Gastroesophageal sphincter (tissue), 4 donors: ENCODE measurements around the gene CSMD2. TPM values are rescaled to one million over a fixed set of nuclear protein-coding genes. Genes with fewer than 3 reads are reported as not detected.
"Not testable (repeated sequence)": the region's sequence is repeated elsewhere in the genome, so short reads cannot be mapped to it uniquely, and the experiment has no call there.

ENCODE experiments used
- ATAC-seq: fragments of 150-250 bp; one replicate; pipeline ENCODE4 v1.9.1; 2016; ENCODE audit warnings: mild to moderate bottlenecking, moderate library complexity
- H3K27ac ChIP-seq, 4 donors: fragments of 200-600 bp; sonication (generic) in 3 of 4; 1 replicate in 3 of 4; 2 replicates in 1 of 4; pipeline ENCODE4 v1.5.1; 2016 to 2019
- H3K27me3 ChIP-seq: fragments of 200-600 bp; sonication (generic); one replicate; pipeline ENCODE4 v1.5.1; 2019
- H3K36me3 ChIP-seq, 2 donors: fragments of 200-600 bp; sonication (generic); one replicate each; pipeline ENCODE4 v1.5.1; 2019; ENCODE audit warnings: control low read depth in 1 of 2
- H3K4me1 ChIP-seq, 3 donors: fragments of 200-600 bp; sonication (generic); 1 replicate in 2 of 3; 2 replicates in 1 of 3; pipeline ENCODE4 v1.5.1; 2016 to 2019; ENCODE audit warnings: control low read depth in 2 of 3
- H3K4me3 ChIP-seq, 2 donors: fragments of 200-600 bp; sonication (generic); one replicate each; pipeline ENCODE4 v1.5.1; 2019; ENCODE audit warnings: mild to moderate bottlenecking in 1 of 2, moderate library complexity in 1 of 2
- H3K9me3 ChIP-seq, 3 donors: fragments of 200-600 bp; sonication (generic); one replicate each; pipeline ENCODE4 v1.5.1; 2017 to 2019; ENCODE audit warnings: control low read depth in 2 of 3
- EP300 ChIP-seq: sonication (generic); formaldehyde crosslinking; IDR thresholded peaks from one replicate; pipeline ENCODE4 v1.6.1; 2017; ENCODE audit warnings: antibody characterized with exemption, mild to moderate bottlenecking
- POLR2A ChIP-seq, 2 donors: fragments of 450-650 bp; IDR thresholded peaks; one replicate each; pipeline ENCODE4 v1.6.1; 2017; ENCODE audit warnings: antibody characterized with exemption in 2 of 2, mild to moderate bottlenecking in 2 of 2, moderate library complexity in 1 of 2
- POLR2AphosphoS5 ChIP-seq: sonication (generic); formaldehyde crosslinking; IDR thresholded peaks from one replicate; pipeline ENCODE4 v1.6.1; 2017; ENCODE audit warnings: antibody characterized with exemption
- WGBS, 2 donors: methylation state at CpG; one replicate each; pipeline ENCODE4 v1.1.5; 2018; ENCODE audit warnings: low coverage in 1 of 2; 5-methylcytosine and 5-hydroxymethylcytosine counted together
- total RNA-seq, 4 donors: library from RNA; depleted of rRNA; stranded (reverse); fragments of >200 nt; gene quantifications; one replicate each; pipeline ENCODE4 v1.1.0, GENCODE V29; 2016
- TF ChIP-seq, protein P1 (sequence below), 4 experiments: fragments of 200-600 bp in 2 of 4; fragments of 450-650 bp in 2 of 4; sonication (generic) in 1 of 4; IDR thresholded peaks; one replicate each; pipeline ENCODE4 v1.5.1; 2017 to 2019; ENCODE audit warnings: antibody characterized with exemption in 4 of 4, mild to moderate bottlenecking in 2 of 4, moderate library complexity in 2 of 4

The CSMD2 gene
- total RNA-seq, 4 donors from 2014 or later, result 0.22 to 2.5 (median 0.37) TPM

DNA sequence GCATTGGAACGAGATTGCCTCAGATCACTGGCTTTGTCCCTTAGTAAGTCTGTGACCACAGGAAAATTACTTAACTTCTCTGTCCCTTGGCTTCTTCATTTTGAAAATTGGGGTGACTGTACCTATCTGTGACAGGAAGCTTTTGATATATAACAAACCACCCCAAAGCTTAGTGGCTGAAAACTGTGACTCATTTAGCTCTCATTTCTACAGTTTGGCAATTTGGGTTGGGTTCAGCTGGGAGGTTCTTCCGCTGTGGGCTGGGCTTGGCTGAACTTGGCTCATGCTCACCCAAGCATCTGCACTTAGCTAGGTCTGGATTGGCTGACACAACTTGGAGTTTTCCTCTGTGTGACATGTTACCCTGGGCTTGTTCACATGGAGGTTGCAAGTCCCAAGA lies 25.7 kb upstream of the CSMD2 start:
- Histone ChIP-seq H3K9me3 (peaks cover 0 to 21% (median 0%) of the 10 kb centered on the region in 3 donors), H3K27ac (no peak overlapping the region), H3K4me3 (no peak overlapping the region), H3K4me1 (no peaks in the 10 kb centered on the region), H3K36me3 (no peaks in the 10 kb centered on the region), H3K27me3 (peaks cover 48% of the 10 kb centered on the region)
- no peak for ATAC-seq
- WGBS, 2 donors, result 57 to 83% methylated on average over 1 to 2 of the region's 2 CpGs
- TF ChIP-seq, protein P1, sequence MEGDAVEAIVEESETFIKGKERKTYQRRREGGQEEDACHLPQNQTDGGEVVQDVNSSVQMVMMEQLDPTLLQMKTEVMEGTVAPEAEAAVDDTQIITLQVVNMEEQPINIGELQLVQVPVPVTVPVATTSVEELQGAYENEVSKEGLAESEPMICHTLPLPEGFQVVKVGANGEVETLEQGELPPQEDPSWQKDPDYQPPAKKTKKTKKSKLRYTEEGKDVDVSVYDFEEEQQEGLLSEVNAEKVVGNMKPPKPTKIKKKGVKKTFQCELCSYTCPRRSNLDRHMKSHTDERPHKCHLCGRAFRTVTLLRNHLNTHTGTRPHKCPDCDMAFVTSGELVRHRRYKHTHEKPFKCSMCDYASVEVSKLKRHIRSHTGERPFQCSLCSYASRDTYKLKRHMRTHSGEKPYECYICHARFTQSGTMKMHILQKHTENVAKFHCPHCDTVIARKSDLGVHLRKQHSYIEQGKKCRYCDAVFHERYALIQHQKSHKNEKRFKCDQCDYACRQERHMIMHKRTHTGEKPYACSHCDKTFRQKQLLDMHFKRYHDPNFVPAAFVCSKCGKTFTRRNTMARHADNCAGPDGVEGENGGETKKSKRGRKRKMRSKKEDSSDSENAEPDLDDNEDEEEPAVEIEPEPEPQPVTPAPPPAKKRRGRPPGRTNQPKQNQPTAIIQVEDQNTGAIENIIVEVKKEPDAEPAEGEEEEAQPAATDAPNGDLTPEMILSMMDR (IDR thresholded peaks at IDR 0.05), result no peak
- no peak for TF ChIP-seq EP300
- no peak for TF ChIP-seq POLR2A (IDR thresholded peaks at IDR 0.05)
- no peak for TF ChIP-seq POLR2AphosphoS5

DNA sequence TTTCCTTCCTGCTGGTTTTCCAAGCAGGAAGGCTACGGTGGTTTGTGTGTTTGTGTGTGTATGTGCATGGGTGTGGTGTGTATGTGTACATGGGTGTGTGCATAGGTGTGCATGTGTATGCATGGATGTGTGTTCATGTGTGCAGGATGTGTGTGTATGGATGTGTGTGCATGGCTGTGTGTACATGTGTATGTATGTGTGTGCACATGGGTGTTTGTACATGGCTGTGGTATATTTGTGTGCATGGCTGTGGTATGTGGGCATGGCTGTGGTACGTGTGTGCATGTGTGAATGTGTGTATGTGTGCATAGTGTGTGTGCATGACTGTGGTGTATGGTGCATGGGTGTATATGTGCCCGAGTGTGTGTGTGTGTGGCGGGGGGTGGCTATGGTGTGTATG lies 24.0 kb upstream of the CSMD2 start:
- H3K27ac ChIP-seq, result no peak overlapping the region
- 70 to 77% methylated on average over 3 to 4 of the region's 4 CpGs for WGBS, 2 donors
- H3K36me3 ChIP-seq, result no peaks in the 10 kb centered on the region
- no peak overlapping the region for H3K4me3 ChIP-seq
- H3K4me1 ChIP-seq, result no peaks in the 10 kb centered on the region
- H3K9me3 ChIP-seq, result peaks cover 0 to 21% (median 0%) of the 10 kb centered on the region in 3 donors
- TF ChIP-seq POLR2A (IDR thresholded peaks at IDR 0.05), result no peak
- no peak for TF ChIP-seq POLR2AphosphoS5
- TF ChIP-seq EP300, result no peak
- TF ChIP-seq, protein P1 (IDR thresholded peaks at IDR 0.05), result no peak
- peaks cover 56% of the 10 kb centered on the region for H3K27me3 ChIP-seq
- no peak for ATAC-seq

DNA sequence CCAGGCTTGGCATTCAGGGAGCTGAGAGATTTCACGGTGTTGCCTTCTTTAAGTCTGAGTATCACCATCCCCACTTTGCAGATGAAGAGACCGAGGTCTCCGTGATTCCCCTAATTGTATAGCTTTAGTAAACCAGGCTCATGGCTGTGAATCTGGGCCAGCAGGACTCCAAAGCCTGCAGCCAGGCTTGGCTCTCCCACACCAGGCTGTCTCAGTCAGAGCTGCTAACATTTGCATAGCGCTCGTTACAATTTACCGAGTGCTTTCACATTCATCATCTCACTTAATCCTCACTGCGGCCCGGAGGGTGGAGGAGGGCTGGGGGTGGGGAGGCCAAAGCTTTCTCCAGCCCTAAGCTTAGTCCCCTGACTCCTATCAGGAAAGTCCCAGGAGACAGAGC lies 23.4 kb upstream of the CSMD2 start:
- H3K4me3 ChIP-seq, result no peak overlapping the region
- no peak for ATAC-seq
- peaks cover 0 to 21% (median 0%) of the 10 kb centered on the region in 3 donors for H3K9me3 ChIP-seq
- no peaks in the 10 kb centered on the region for H3K4me1 ChIP-seq
- peaks cover 59% of the 10 kb centered on the region for H3K27me3 ChIP-seq
- H3K27ac ChIP-seq, result no peak overlapping the region
- TF ChIP-seq POLR2AphosphoS5 (no peak), POLR2A (IDR thresholded peaks at IDR 0.05) (no peak), EP300 (no peak)
- TF ChIP-seq, protein P1 (IDR thresholded peaks at IDR 0.05), result no peak
- WGBS, 2 donors, result 6 to 20% methylated on average over 5 to 6 of the region's 8 CpGs
- H3K36me3 ChIP-seq, result no peaks in the 10 kb centered on the region

DNA sequence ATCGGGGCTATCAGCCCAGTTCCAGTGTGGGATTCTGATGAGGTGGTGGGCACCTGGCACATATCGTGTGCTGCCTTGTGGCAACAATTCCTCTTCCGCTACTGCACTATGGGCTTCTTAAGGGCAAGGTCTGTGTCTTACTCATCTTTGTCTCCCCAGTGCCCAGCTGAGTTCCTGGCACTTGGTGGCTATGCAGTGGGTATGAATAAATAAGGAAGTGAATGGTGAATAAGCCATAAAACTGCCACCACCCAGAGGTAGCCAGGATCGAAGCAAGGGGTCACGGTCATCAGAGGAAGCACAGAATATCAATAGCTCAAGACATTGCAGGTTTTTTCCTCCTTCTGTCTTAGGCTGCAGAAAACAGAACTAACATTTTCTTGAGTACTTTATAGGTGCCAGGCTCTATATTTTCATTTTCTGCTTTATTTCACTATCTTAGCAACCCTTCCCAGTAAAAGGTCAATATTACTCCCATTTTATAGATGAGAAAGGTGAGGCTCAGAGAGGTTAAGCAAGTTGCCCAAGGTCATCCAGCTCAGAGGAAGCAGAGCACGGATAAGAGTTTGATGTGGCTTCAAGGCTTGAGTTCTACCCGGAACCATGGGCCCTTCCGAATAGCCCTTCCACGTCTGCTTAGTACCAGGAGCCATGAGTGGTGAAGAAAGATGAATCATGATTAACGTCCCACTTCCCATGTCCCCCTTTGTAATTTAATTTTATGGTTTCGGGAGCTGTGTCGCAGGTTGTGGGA lies 21.9 kb upstream of the CSMD2 start:
- no peak overlapping the region for H3K4me3 ChIP-seq
- ATAC-seq, result no peak
- no peaks in the 10 kb centered on the region for H3K4me1 ChIP-seq
- WGBS, 2 donors, result 65 to 68% methylated on average over 9 to 11 of the region's 12 CpGs
- H3K27ac ChIP-seq, result no peak overlapping the region
- peaks cover 74% of the 10 kb centered on the region for H3K27me3 ChIP-seq
- TF ChIP-seq, protein P1 (IDR thresholded peaks at IDR 0.05), result no peak
- no peak for TF ChIP-seq POLR2AphosphoS5
- no peak for TF ChIP-seq POLR2A (IDR thresholded peaks at IDR 0.05)
- no peak for TF ChIP-seq EP300
- peaks cover 0 to 21% (median 0%) of the 10 kb centered on the region in 3 donors for H3K9me3 ChIP-seq
- H3K36me3 ChIP-seq, result no peaks in the 10 kb centered on the region

DNA sequence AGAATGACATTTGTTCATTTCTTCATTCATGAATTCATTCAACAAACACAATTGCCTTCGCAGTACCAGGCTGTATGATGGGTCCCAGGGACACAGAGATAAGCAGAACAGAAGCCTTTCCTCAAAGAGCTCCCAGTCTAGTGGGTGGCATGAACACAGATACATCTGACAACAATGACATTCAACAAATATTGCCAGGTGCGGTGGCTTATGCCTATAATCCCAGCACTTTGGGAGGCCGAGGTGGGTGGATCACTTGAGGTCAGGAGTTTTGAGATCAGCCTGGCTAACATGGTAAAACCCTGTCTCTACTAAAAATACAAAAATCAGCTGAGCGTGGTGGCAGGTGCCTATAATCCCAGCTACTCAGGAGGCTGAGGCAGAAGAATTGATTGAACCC lies 18.4 kb upstream of the CSMD2 start:
- WGBS, 2 donors, result 90 to 92% methylated on average over 2 of the region's 4 CpGs
- H3K4me1 ChIP-seq, ATAC-seq, H3K27ac ChIP-seq, H3K36me3 ChIP-seq, H3K4me3 ChIP-seq, H3K9me3 ChIP-seq: not testable (repeated sequence)
- peaks cover 71% of the 10 kb centered on the region for H3K27me3 ChIP-seq
